ENCODE results near the gene HOXC9. TPM values are rescaled to one million over a fixed set of nuclear protein-coding genes. Genes with fewer than 3 reads are reported as not detected.

HOXC9 gene
- total and polyA plus RNA-seq, 9 of the 15 experiments (the other 6 are each of a cell fraction or from before 2014, with no cell fraction given): 1.1 to 10.5 (median 9.3) TPM

- no peak for TF ChIP-seq HINFP (tag; conservative IDR thresholded peaks at IDR 0.05; ENCODE audit: low read depth)
- TF ChIP-seq BRCA1 (IDR thresholded peaks at IDR 0.05): no peak
- TF ChIP-seq BRCA1 (CRISPR knock-in tag; IDR thresholded peaks at IDR 0.05): no peak
- TF ChIP-seq PHF20 (IDR thresholded peaks at IDR 0.05; ENCODE audit: partially characterized antibody): peak; percentile 59
- no peak for TF ChIP-seq ZKSCAN3 (CRISPR knock-in tag; IDR thresholded peaks at IDR 0.05)
- peak; percentile 68; the same call in 1 of the 2 replicates for TF ChIP-seq PHB (CRISPR knock-in tag; IDR thresholded peaks at IDR 0.05)
- no peak for TF ChIP-seq ZNF77 (CRISPR knock-in tag; IDR thresholded peaks at IDR 0.05)
- TF ChIP-seq FOXA3 (CRISPR knock-in tag; conservative IDR thresholded peaks at IDR 0.05 in 1 of 2, IDR thresholded peaks at IDR 0.05 in 1 of 2): peak; percentile 3 to 18; a peak in 1 of 4 replicates
- TF ChIP-seq UBTF (IDR thresholded peaks at IDR 0.05; ENCODE audit: borderline replicate concordance in 1 of 2, low read depth in 2 of 2, low read length in 2 of 2): peak; percentile 94 to 96; a peak in 3 of 4 replicates
- no peak for TF ChIP-seq ATF3 (IDR thresholded peaks at IDR 0.05)
- peak; percentile 26; the same call in 1 of the 2 replicates for TF ChIP-seq ATF3 (CRISPR knock-in tag; conservative IDR thresholded peaks at IDR 0.05)
- peak; percentile 90 for TF ChIP-seq RBBP5 (IDR thresholded peaks at IDR 0.05; ENCODE audit: borderline replicate concordance, insufficient read depth, low read length, poor library complexity, severe bottlenecking)
- TF ChIP-seq CCNT2 (IDR thresholded peaks at IDR 0.05; ENCODE audit: borderline replicate concordance, extremely low read depth, insufficient read length, low read depth, low read length): peak; percentile 60
- TF ChIP-seq GABPB1 (CRISPR knock-in tag; IDR thresholded peaks at IDR 0.05): peak; percentile 54; the same call in 1 of the 2 replicates
- TF ChIP-seq POLR2A (conservative IDR thresholded peaks at IDR 0.05): peak; percentile 77
- TF ChIP-seq ZNF24 (IDR thresholded peaks at IDR 0.05): 0 out of 2 replicates have a peak, but pooled peaks have one; percentile 12
- TF ChIP-seq TGIF2 (CRISPR knock-in tag; IDR thresholded peaks at IDR 0.05): 0 out of 2 replicates have a peak, but pooled peaks have one; percentile 68
- peak; percentile 54; the same call in 1 of the 2 replicates for TF ChIP-seq ZNF224 (CRISPR knock-in tag; IDR thresholded peaks at IDR 0.05)
- no peak for TF ChIP-seq TSHZ1 (CRISPR knock-in tag; IDR thresholded peaks at IDR 0.05)
Observed at GRCh38 chr12:54000116-54001114, at the start of gene HOXC9 (continued).
